Suprapubic skin (tissue), 4 donors: ENCODE results near the gene NME7. TPM values are rescaled to one million over a fixed set of nuclear protein-coding genes. Genes with fewer than 3 reads are reported as not detected.

Source experiments
- DNase-seq, 2 donors: peaks; one replicate each; pipeline ENCODE4 v3.0.0-alpha.2; 2019; ENCODE audit warnings: low spot score in 2 of 2
- H3K27ac ChIP-seq: fragments of 200-600 bp; sonication (generic); one replicate; pipeline ENCODE4 v1.5.1; 2019
- H3K27me3 ChIP-seq: fragments of 200-600 bp; sonication (generic); one replicate; pipeline ENCODE4 v1.5.1; 2019
- H3K36me3 ChIP-seq: fragments of 200-600 bp; sonication (generic); one replicate; pipeline ENCODE4 v1.5.1; 2019
- H3K4me1 ChIP-seq: fragments of 200-600 bp; sonication (generic); one replicate; pipeline ENCODE4 v1.5.1; 2019
- H3K4me3 ChIP-seq: fragments of 200-600 bp; sonication (generic); one replicate; pipeline ENCODE4 v1.5.1; 2019; ENCODE audit warnings: mild to moderate bottlenecking
- H3K9me3 ChIP-seq: fragments of 200-600 bp; sonication (generic); one replicate; pipeline ENCODE4 v1.5.1; 2019
- EP300 ChIP-seq: sonication (generic); formaldehyde crosslinking; IDR thresholded peaks from one replicate; pipeline ENCODE4 v1.6.1; 2017; ENCODE audit warnings: antibody characterized with exemption
- POLR2A ChIP-seq, 2 donors: fragments of 450-650 bp; IDR thresholded peaks; one replicate each; pipeline ENCODE4 v1.6.1; 2017; ENCODE audit warnings: antibody characterized with exemption in 2 of 2, mild to moderate bottlenecking in 2 of 2, moderate library complexity in 2 of 2
- POLR2AphosphoS5 ChIP-seq, 3 donors: sonication (generic); formaldehyde crosslinking; IDR thresholded peaks; one replicate each; pipeline ENCODE4 v1.6.1; 2017; ENCODE audit warnings: antibody characterized with exemption in 3 of 3
- WGBS: methylation state at CpG from one replicate; pipeline ENCODE4 v1.1.5; 2018; 5-methylcytosine and 5-hydroxymethylcytosine counted together
- total RNA-seq, 4 donors: library from RNA; depleted of rRNA; stranded (reverse); fragments of >200 nt; gene quantifications; one replicate each; pipeline ENCODE4 v1.1.0, GENCODE V29; 2016
- TF ChIP-seq, protein P1 (sequence below), 2 donors: fragments of 200-600 bp in 1 of 2; fragments of 450-650 bp in 1 of 2; sonication (generic) in 1 of 2; IDR thresholded peaks; one replicate each; pipeline ENCODE4 v1.5.1; 2016 to 2019; ENCODE audit warnings: antibody characterized with exemption in 2 of 2, mild to moderate bottlenecking in 1 of 2, moderate library complexity in 1 of 2

NME7 gene
- total RNA-seq, 4 donors from 2014 or later, result 9.5 to 13.9 (median 11.7) TPM

DNA sequence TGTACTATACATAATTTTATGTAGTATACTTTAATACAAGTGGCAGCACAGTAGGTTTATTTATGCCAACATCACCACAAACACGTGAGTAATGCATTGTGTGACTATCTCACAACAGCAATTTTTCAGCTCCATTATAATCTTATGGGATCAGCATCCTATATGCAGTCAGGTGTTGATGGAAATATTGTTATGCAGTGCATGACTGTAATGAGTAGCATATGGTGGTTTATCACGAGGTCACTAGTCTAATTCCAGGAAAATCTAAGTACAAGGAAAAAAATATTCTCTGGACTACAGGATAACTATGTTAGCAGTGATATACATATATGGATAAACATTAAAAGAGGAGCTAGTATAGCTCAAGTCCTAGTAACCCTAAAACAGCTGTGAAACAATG is 192.1 kb downstream of the NME7 start:
- no peaks in the 10 kb centered on the region for H3K4me1 ChIP-seq
- H3K4me3 ChIP-seq, result no peak overlapping the region
- DNase-seq, result no peak
- 66% methylated on average over 2 of the region's 2 CpGs for WGBS
- no peaks in the 10 kb centered on the region for H3K9me3 ChIP-seq
- H3K27ac ChIP-seq, result no peak overlapping the region
- no peaks in the 10 kb centered on the region for H3K27me3 ChIP-seq
- H3K36me3 ChIP-seq, result no peaks in the 10 kb centered on the region
- TF ChIP-seq, protein P1, sequence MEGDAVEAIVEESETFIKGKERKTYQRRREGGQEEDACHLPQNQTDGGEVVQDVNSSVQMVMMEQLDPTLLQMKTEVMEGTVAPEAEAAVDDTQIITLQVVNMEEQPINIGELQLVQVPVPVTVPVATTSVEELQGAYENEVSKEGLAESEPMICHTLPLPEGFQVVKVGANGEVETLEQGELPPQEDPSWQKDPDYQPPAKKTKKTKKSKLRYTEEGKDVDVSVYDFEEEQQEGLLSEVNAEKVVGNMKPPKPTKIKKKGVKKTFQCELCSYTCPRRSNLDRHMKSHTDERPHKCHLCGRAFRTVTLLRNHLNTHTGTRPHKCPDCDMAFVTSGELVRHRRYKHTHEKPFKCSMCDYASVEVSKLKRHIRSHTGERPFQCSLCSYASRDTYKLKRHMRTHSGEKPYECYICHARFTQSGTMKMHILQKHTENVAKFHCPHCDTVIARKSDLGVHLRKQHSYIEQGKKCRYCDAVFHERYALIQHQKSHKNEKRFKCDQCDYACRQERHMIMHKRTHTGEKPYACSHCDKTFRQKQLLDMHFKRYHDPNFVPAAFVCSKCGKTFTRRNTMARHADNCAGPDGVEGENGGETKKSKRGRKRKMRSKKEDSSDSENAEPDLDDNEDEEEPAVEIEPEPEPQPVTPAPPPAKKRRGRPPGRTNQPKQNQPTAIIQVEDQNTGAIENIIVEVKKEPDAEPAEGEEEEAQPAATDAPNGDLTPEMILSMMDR (IDR thresholded peaks at IDR 0.05), result no peak
- no peak for TF ChIP-seq POLR2AphosphoS5 (IDR thresholded peaks at IDR 0.05)
- TF ChIP-seq EP300, result no peak
- no peak for TF ChIP-seq POLR2A (IDR thresholded peaks at IDR 0.05)

DNA sequence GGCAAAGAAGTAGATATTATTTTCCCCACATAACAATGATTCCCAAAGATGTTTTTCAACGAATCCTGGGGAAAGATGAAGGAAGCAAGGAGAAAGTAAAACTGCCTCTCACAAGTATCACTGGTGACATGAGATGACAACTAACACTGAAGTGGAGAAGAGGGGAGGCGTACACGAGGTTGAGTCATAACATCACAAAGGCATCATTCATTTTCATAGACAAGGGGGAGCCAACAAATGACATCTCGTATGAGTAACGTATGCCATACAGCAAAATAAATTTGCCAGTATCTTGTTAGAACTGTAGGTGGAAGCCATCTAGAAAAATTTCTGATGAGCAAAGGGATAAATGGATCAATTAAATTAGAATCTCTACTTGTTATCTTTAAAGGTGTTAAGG is 204.5 kb downstream of the NME7 start:
- WGBS, result 61% methylated on average over 5 of the region's 5 CpGs
- no peak for DNase-seq
- no peaks in the 10 kb centered on the region for H3K4me1 ChIP-seq
- H3K27ac ChIP-seq, result no peak overlapping the region
- H3K36me3 ChIP-seq, result no peaks in the 10 kb centered on the region
- H3K4me3 ChIP-seq, result no peak overlapping the region
- TF ChIP-seq POLR2AphosphoS5 (IDR thresholded peaks at IDR 0.05), result no peak
- no peak for TF ChIP-seq POLR2A (IDR thresholded peaks at IDR 0.05)
- TF ChIP-seq, protein P1 (IDR thresholded peaks at IDR 0.05), result no peak
- no peak for TF ChIP-seq EP300
- H3K27me3 ChIP-seq, result no peaks in the 10 kb centered on the region
- H3K9me3 ChIP-seq, result no peaks in the 10 kb centered on the region

- TF ChIP-seq, protein P1 (IDR thresholded peaks at IDR 0.05), result no peak
- TF ChIP-seq EP300, result no peak
- no peak for TF ChIP-seq POLR2AphosphoS5 (IDR thresholded peaks at IDR 0.05)
- TF ChIP-seq POLR2A (IDR thresholded peaks at IDR 0.05), result no peak
- Histone ChIP-seq H3K4me3 (no peak overlapping the region), H3K36me3 (no peaks in the 10 kb centered on the region), H3K9me3 (no peaks in the 10 kb centered on the region), H3K27me3 (no peaks in the 10 kb centered on the region), H3K4me1 (no peaks in the 10 kb centered on the region), H3K27ac (no peak overlapping the region)
- 85% methylated on average over 4 of the region's 4 CpGs for WGBS
- DNase-seq, result no peak
Observed at GRCh38 chr1:169161496-169162194, 206.0 kb downstream of the NME7 start.

GRCh38 chr1:169160845-169161495 is 206.6 kb downstream of the NME7 start:
- no peaks in the 10 kb centered on the region for H3K36me3 ChIP-seq
- no peak overlapping the region for H3K4me3 ChIP-seq
- H3K27me3 ChIP-seq, result no peaks in the 10 kb centered on the region
- WGBS, result 83% methylated on average over 3 of the region's 3 CpGs
- TF ChIP-seq POLR2A (IDR thresholded peaks at IDR 0.05) (no peak), EP300 (no peak), POLR2AphosphoS5 (IDR thresholded peaks at IDR 0.05) (no peak)
- TF ChIP-seq, protein P1 (IDR thresholded peaks at IDR 0.05), result no peak
- no peak for DNase-seq
- H3K27ac ChIP-seq, result no peak overlapping the region
- H3K4me1 ChIP-seq, result no peaks in the 10 kb centered on the region
- H3K9me3 ChIP-seq, result no peaks in the 10 kb centered on the region

GRCh38 chr1:169156580-169156979 is 211.0 kb downstream of the NME7 start:
- 95% methylated on average over 3 of the region's 3 CpGs for WGBS

More at GRCh38 chr1:169156580-169156979, 211.0 kb downstream of the NME7 start:
- no peaks in the 10 kb centered on the region for H3K9me3 ChIP-seq
- no peak for DNase-seq
- no peaks in the 10 kb centered on the region for H3K4me1 ChIP-seq
- H3K27me3 ChIP-seq, result no peaks in the 10 kb centered on the region
- H3K27ac ChIP-seq, result no peak overlapping the region
- H3K4me3 ChIP-seq, result no peak overlapping the region
- no peaks in the 10 kb centered on the region for H3K36me3 ChIP-seq
- no peak for TF ChIP-seq POLR2AphosphoS5 (IDR thresholded peaks at IDR 0.05)
- TF ChIP-seq EP300, result no peak
- TF ChIP-seq POLR2A (IDR thresholded peaks at IDR 0.05), result no peak
- TF ChIP-seq, protein P1 (IDR thresholded peaks at IDR 0.05), result no peak
